Mesangial cell (primary cell): ENCODE data around the gene MFGE8. TPM values are rescaled to one million over a fixed set of nuclear protein-coding genes. Genes with fewer than 3 reads are reported as not detected.

Experiments used
- total RNA-seq: library from RNA; depleted of rRNA; stranded (reverse); fragments of >200 nt; gene quantifications from 2 replicates; pipeline ENCODE4 v1.2.3, GENCODE V29; 2015

The MFGE8 gene, protein sequence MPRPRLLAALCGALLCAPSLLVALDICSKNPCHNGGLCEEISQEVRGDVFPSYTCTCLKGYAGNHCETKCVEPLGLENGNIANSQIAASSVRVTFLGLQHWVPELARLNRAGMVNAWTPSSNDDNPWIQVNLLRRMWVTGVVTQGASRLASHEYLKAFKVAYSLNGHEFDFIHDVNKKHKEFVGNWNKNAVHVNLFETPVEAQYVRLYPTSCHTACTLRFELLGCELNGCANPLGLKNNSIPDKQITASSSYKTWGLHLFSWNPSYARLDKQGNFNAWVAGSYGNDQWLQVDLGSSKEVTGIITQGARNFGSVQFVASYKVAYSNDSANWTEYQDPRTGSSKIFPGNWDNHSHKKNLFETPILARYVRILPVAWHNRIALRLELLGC
- 177 and 339 TPM in 2 replicates for total RNA-seq

GRCh38 chr15:88913017-88913849 lies at the start of gene MFGE8:
Gene MFGE8, minus strand, starts transcription at chr15:88913379. Its CDS starts 60 bp downstream, at chr15:88913319.

DNA sequence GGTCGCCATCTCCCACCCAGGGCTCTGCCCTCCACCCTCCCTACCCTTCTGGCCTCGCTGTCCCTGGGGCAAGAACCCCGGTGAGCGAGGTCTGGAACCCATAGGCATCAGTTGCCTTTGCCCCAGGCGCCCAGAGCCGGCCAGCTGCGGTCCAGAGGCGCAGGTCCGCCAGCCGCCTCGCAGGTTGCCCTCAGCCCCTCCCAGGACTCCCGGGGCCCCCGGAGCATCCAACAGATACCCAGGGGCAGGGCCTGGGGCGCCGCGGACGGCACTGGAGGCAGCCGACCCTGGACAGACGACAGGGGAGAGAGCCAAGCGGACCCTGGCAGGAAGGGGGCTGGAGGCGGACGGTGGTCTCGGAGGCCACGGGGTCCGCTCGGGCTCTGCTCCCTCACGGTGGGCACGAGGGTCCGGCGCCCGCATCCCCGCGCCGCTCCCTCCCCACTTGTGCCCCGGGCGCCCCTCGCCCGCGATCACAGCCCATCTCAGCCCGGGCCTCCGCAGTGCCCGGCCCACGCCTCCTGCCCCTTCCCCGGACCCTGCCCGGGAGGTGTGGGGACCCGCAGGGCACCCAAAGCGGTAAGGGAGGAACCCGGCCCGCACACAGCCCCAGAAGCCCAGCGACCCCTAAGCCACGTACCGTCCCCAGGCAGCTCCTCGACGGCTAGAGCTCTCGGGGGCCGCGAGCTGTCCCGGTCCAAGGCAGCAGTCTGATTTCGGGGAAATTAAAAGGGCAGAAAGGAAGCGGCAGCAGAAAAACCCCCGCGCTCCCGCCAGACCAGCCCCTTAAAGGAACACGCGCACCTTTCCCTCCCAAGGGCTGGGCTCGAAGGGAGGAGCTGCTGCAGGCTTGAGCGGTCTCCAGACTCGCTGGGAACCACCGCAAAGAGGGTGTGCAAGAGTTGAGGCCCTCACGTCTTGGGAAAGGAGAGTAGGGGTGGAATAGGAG lies 18.1 kb downstream of the MFGE8 start, which contains the start of gene HAPLN3:
HAPLN3 (minus strand) TSS at position 726 of the 949 bp plus-strand sequence. CDS start 8,246 bp downstream, outside the sequence.

Other genes starting within 250 kb of the MFGE8 start
- gene ACAN, start 109.9 kb downstream of the MFGE8 start, total RNA-seq: 0.16 and 0.63 TPM in 2 replicates
- 13.5 and 14.2 TPM in 2 replicates for gene HAPLN3, start 17.8 kb downstream of the MFGE8 start, total RNA-seq
- gene ABHD2, start 175.1 kb upstream of the MFGE8 start, total RNA-seq: 53.4 and 53.6 TPM in 2 replicates